ENCODE results near the gene CCDC83. TPM values are rescaled to one million over a fixed set of nuclear protein-coding genes. Genes with fewer than 3 reads are reported as not detected.

Gene CCDC83
- polyA plus RNA-seq, 3 donors = not detected

- H3K4me1 Mint-ChIP-seq = no peaks in the 10 kb centered on the region
- WGBS (ENCODE audit: insufficient coverage) = 86% methylated on average over 1 of the region's 2 CpGs
- Histone ChIP-seq H3K4me3 (replicated peaks in 1 of 3; ENCODE audit: low read depth in 2 of 3, low read length in 3 of 3) (no peak overlapping the region), H3K9ac (ENCODE audit: insufficient read depth, low read length, poor library complexity, severe bottlenecking) (no peak overlapping the region), H3K9me3 (replicated peaks in 1 of 2; ENCODE audit: control insufficient read depth in 1 of 2, insufficient read depth in 1 of 2, low read length in 2 of 2) (no peaks in the 10 kb centered on the region), H3K4me2 (replicated peaks; ENCODE audit: extremely low read depth, low read length, poor library complexity, severe bottlenecking) (no peak overlapping the region), H3K4me1 (ENCODE audit: control insufficient read depth in 1 of 2, insufficient read depth in 2 of 2, low read length in 2 of 2) (no peaks in the 10 kb centered on the region), H2AFZ (ENCODE audit: insufficient read depth, low read depth, low read length, poor library complexity, severe bottlenecking) (no peak overlapping the region), H3K79me2 (ENCODE audit: insufficient read depth, low read length) (no peaks in the 10 kb centered on the region), H3K36me3 (replicated peaks in 1 of 2; ENCODE audit: control insufficient read depth in 1 of 2, insufficient read depth in 2 of 2, low read length in 2 of 2) (no peaks in the 10 kb centered on the region), H3K27me3 (ENCODE audit: control insufficient read depth in 2 of 2, insufficient read depth in 2 of 2, low read length in 2 of 2) (no peaks in the 10 kb centered on the region), H4K20me1 (ENCODE audit: insufficient read depth, low read length) (no peaks in the 10 kb centered on the region), H3K27ac (ENCODE audit: low read depth in 1 of 2, low read length in 2 of 2) (no peak overlapping the region)
- no peaks in the 10 kb centered on the region for H3K36me3 Mint-ChIP-seq
- TF ChIP-seq CTCF (IDR thresholded peaks at IDR 0.05) = no peak
- H3K9me3 Mint-ChIP-seq = no peaks in the 10 kb centered on the region
- intact Hi-C loops (cut with micrococcal nuclease) = no loop called here
- DNase-seq = no peak
- H3K4me3 Mint-ChIP-seq = no peak overlapping the region
- peak overlapping the region in 1 of 7 donors; percentile 59 for H3K27ac Mint-ChIP-seq
- peaks cover 0 to 3% (median 2%) of the 10 kb centered on the region in 3 donors for H3K27me3 Mint-ChIP-seq (ENCODE audit: low read depth in 3 of 3)
Observed at GRCh38 chr11:85823816-85824215, 31.4 kb upstream of the CCDC83 start.

DNA sequence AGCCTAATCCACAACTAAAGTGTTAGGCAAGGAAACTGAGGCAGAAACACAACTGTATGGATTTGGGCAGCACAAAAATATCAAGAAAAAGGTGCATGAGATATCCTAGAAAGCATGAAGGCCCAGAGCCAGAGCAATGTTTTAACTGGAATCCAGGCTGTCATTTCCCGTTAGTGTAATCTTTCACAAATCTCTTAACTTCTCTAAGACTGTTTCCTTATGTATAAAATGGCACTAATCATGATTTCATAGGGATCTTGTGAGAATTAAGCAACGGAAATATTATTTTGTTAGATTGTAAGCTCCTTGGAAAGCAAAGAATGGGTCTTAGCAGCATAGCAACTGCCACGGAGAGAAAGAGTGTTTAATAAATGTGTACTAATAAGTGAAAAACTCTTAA is 29.6 kb upstream of the CCDC83 start:
- Mint-ChIP-seq H3K9me3 (no peaks in the 10 kb centered on the region), H3K4me3 (no peak overlapping the region), H3K36me3 (no peaks in the 10 kb centered on the region), H3K27ac (no peak overlapping the region), H3K27me3 (ENCODE audit: low read depth in 3 of 3) (peaks cover 0 to 3% (median 2%) of the 10 kb centered on the region in 3 donors), H3K4me1 (peaks cover 3% of the 10 kb centered on the region)
- no peaks in the 10 kb centered on the region for H3K9me3 ChIP-seq (replicated peaks in 1 of 2; ENCODE audit: control insufficient read depth in 1 of 2, insufficient read depth in 1 of 2, low read length in 2 of 2)
- intact Hi-C loops (cut with micrococcal nuclease) = no loop called here
- no peaks in the 10 kb centered on the region for H3K27me3 ChIP-seq (ENCODE audit: control insufficient read depth in 2 of 2, insufficient read depth in 2 of 2, low read length in 2 of 2)
- no peaks in the 10 kb centered on the region for H3K36me3 ChIP-seq (replicated peaks in 1 of 2; ENCODE audit: control insufficient read depth in 1 of 2, insufficient read depth in 2 of 2, low read length in 2 of 2)
- H2AFZ ChIP-seq (ENCODE audit: insufficient read depth, low read depth, low read length, poor library complexity, severe bottlenecking) = no peak overlapping the region
- WGBS (ENCODE audit: insufficient coverage) = no CpG with 5 or more reads among the region's 3 CpGs
- no peaks in the 10 kb centered on the region for H3K4me1 ChIP-seq (ENCODE audit: control insufficient read depth in 1 of 2, insufficient read depth in 2 of 2, low read length in 2 of 2)
- no peak overlapping the region for H3K27ac ChIP-seq (ENCODE audit: low read depth in 1 of 2, low read length in 2 of 2)
- H3K4me3 ChIP-seq (replicated peaks in 1 of 3; ENCODE audit: low read depth in 2 of 3, low read length in 3 of 3) = no peak overlapping the region
- H4K20me1 ChIP-seq (ENCODE audit: insufficient read depth, low read length) = no peaks in the 10 kb centered on the region
- TF ChIP-seq CTCF (IDR thresholded peaks at IDR 0.05) = no peak
- H3K9ac ChIP-seq (ENCODE audit: insufficient read depth, low read length, poor library complexity, severe bottlenecking) = no peak overlapping the region
- DNase-seq = no peak
- H3K4me2 ChIP-seq (replicated peaks; ENCODE audit: extremely low read depth, low read length, poor library complexity, severe bottlenecking) = no peak overlapping the region
- H3K79me2 ChIP-seq (ENCODE audit: insufficient read depth, low read length) = no peaks in the 10 kb centered on the region
